NT2/D1 (cell line): ENCODE results near the gene SLC27A1.

Experiments
- SUZ12 ChIP-seq: IDR thresholded peaks from 2 replicates; pipeline ENCODE4 v1.6.1; 2011; ENCODE audit not compliant: insufficient read length, insufficient read depth; ENCODE audit errors: extremely low read depth
- YY1 ChIP-seq: IDR thresholded peaks from 2 replicates; pipeline ENCODE4 v1.6.1; 2011; ENCODE audit not compliant: insufficient read length, insufficient read depth

GRCh38 chr19:17483605-17484002, 13.3 kb downstream of the SLC27A1 start:
- TF ChIP-seq YY1 (no peak), SUZ12 (no peak)
